HepG2 (cell line): ENCODE measurements around the gene PLD6. TPM values are rescaled to one million over a fixed set of nuclear protein-coding genes. Genes with fewer than 3 reads are reported as not detected.

Source experiments
- ATAC-seq: fragments of 200-7000 bp; cut with Tn5 transposase; 3 replicates; pipeline ENCODE4 v1.9.1; 2020; ENCODE audit warnings: mild to moderate bottlenecking, moderate library complexity
- BruUV-seq: library from RNA; stranded (reverse); fragments of 400-500 nt; replicated peaks from 2 replicates; lab custom pipeline; 2021; lab: Mats Ljungman, UMichigan
- CTCF ChIA-PET: fragments of 300-600 bp; formaldehyde crosslinking; extraction: SDS; loops from one replicate; lab custom pipeline; 2021; ENCODE audit warnings: low total read pairs, inconsistent platforms, low intra/inter-chr PET ratio; lab: Yijun Ruan, JAX
- POLR2A ChIA-PET: fragments of 350-600 bp; sonication (Branson Sonifier 250); formaldehyde crosslinking; loops from one replicate; lab custom pipeline; 2020; ENCODE audit warnings: antibody characterized with exemption, inconsistent platforms; lab: Yijun Ruan, JAX
- DNase-seq: peaks from one replicate; pipeline ENCODE4 v3.0.0-alpha.2; 2015; ENCODE audit warnings: low spot score
- FAIRE-seq: peaks from 3 replicates; lab custom pipeline; 2011; peaks lifted over from hg19 to GRCh38; lab: Jason Lieb, UNC
- H2AFZ ChIP-seq: one replicate; pipeline ENCODE4 v1.6.1; 2011; ENCODE audit warnings: low read length, inconsistent platforms
- H3K27ac ChIP-seq: fragments of 300-600 bp; 3 replicates; pipeline ENCODE4 v1.8.0; 2011; ENCODE audit warnings: mixed run types, mild to moderate bottlenecking, mixed read lengths, low read length, inconsistent platforms; ENCODE audit not compliant: insufficient read depth; ENCODE audit errors: extremely low read length
- H3K27me3 ChIP-seq, 2 experiments: fragments of 200-600 bp in 1 of 2; 2 replicates in 1 of 2; 3 replicates in 1 of 2; pipeline versions ENCODE4 v1.6.0 to v1.8.0; 2011; ENCODE audit warnings: low read length in 2 of 2, mild to moderate bottlenecking in 2 of 2, moderate library complexity in 2 of 2, inconsistent platforms in 1 of 2; ENCODE audit not compliant: insufficient read depth in 2 of 2, control insufficient read depth in 1 of 2
- H3K36me3 ChIP-seq, 2 experiments: fragments of 200-600 bp in 1 of 2; replicated peaks in 1 of 2; 2 replicates in 1 of 2; 3 replicates in 1 of 2; pipeline versions ENCODE4 v1.5.1 to v1.8.0; 2011; ENCODE audit warnings: low read length in 2 of 2, inconsistent platforms in 1 of 2; ENCODE audit not compliant: insufficient read depth in 2 of 2, control insufficient read depth in 1 of 2
- H3K4me1 ChIP-seq: 2 replicates; pipeline ENCODE4 v1.5.1; 2012; ENCODE audit warnings: low read length, inconsistent platforms; ENCODE audit not compliant: insufficient read depth
- H3K4me2 ChIP-seq: 2 replicates; pipeline ENCODE4 v1.6.0; 2011; ENCODE audit warnings: low read depth, low read length, inconsistent platforms
- H3K4me3 ChIP-seq, 3 experiments: fragments of 200-600 bp in 1 of 3; sonication (generic), shearing (Covaris generic) in 1 of 3; replicated peaks in 1 of 3; 2 replicates each; pipeline ENCODE4 v1.5.1; 2011 to 2016; ENCODE audit warnings: low read length in 3 of 3, inconsistent platforms in 2 of 3, low read depth in 2 of 3, mild to moderate bottlenecking in 2 of 3, control low read depth in 1 of 3, mixed read lengths in 1 of 3; ENCODE audit not compliant: insufficient read depth in 1 of 3
- H3K79me2 ChIP-seq: one replicate; pipeline ENCODE4 v1.6.1; 2011; ENCODE audit warnings: low read length, inconsistent platforms; ENCODE audit not compliant: insufficient read depth
- H3K9ac ChIP-seq: 2 replicates; pipeline ENCODE4 v1.6.0; 2011; ENCODE audit warnings: mild to moderate bottlenecking, low read depth, low read length, inconsistent platforms; ENCODE audit not compliant: insufficient read depth
- H3K9me3 ChIP-seq: 2 replicates; pipeline ENCODE4 v1.5.1; 2012; ENCODE audit warnings: mild to moderate bottlenecking, low read length
- H4K20me1 ChIP-seq: 2 replicates; pipeline ENCODE4 v1.6.0; 2011; ENCODE audit warnings: inconsistent platforms, mild to moderate bottlenecking, low read length, moderate library complexity; ENCODE audit not compliant: insufficient read depth
- ERF ChIP-seq: IDR thresholded peaks from 2 replicates; pipeline ENCODE4 v1.6.1; 2018; ENCODE audit warnings: missing biosample characterization, missing genetic modification reagents
- MAZ ChIP-seq, 2 experiments: sonication (generic) in 1 of 2; formaldehyde crosslinking in 1 of 2; IDR thresholded peaks; 2 replicates each; pipeline versions ENCODE4 v1.5.0 to v1.6.1; 2012 to 2020; ENCODE audit warnings: low read depth in 2 of 2, mild to moderate bottlenecking in 2 of 2, borderline replicate concordance in 1 of 2, improper control_type of control experiment in 1 of 2, low read length in 1 of 2, missing genetic modification reagents in 1 of 2, moderate library complexity in 1 of 2
- MYPOP ChIP-seq: sonication (generic); formaldehyde crosslinking; IDR thresholded peaks from 2 replicates; pipeline ENCODE4 v1.8.1; 2023; ENCODE audit warnings: mild to moderate bottlenecking, moderate library complexity, missing genetic modification reagents
- POGK ChIP-seq: sonication (generic); formaldehyde crosslinking; conservative IDR thresholded peaks from 2 replicates; pipeline ENCODE4 v1.8.0; 2022; ENCODE audit warnings: mild to moderate bottlenecking, moderate library complexity, missing genetic modification reagents
- SIX1 ChIP-seq: sonication (generic); formaldehyde crosslinking; IDR thresholded peaks from 2 replicates; pipeline ENCODE4 v1.4.0; 2020; ENCODE audit warnings: missing genetic modification reagents, borderline replicate concordance
- ZBTB33 ChIP-seq: sonication (generic); formaldehyde crosslinking; IDR thresholded peaks from 2 replicates; pipeline ENCODE4 v1.4.0; 2020; ENCODE audit warnings: missing genetic modification reagents
- ZNF121 ChIP-seq: sonication (generic); formaldehyde crosslinking; IDR thresholded peaks from 2 replicates; pipeline ENCODE4 v1.5.0; 2020; ENCODE audit warnings: mild to moderate bottlenecking, missing genetic modification reagents
- ZNF17 ChIP-seq: sonication (generic); formaldehyde crosslinking; IDR thresholded peaks from 2 replicates; pipeline ENCODE4 v1.5.0; 2020; ENCODE audit warnings: mild to moderate bottlenecking, missing genetic modification reagents
- ZNF629 ChIP-seq: sonication (generic); formaldehyde crosslinking; conservative IDR thresholded peaks from 2 replicates; pipeline ENCODE4 v1.5.0; 2020; ENCODE audit warnings: missing genetic modification reagents
- ZNF75D ChIP-seq: sonication (generic); formaldehyde crosslinking; IDR thresholded peaks from 2 replicates; pipeline ENCODE4 v1.8.1; 2023; ENCODE audit warnings: missing genetic modification reagents, mild to moderate bottlenecking, borderline replicate concordance
- WGBS: methylation state at CpG from one replicate; pipeline ENCODE4 v1.1.6; 2017; ENCODE audit warnings: low lambda C conversion rate; 5-methylcytosine and 5-hydroxymethylcytosine counted together
- in situ Hi-C: cut with HindIII; loops from 2 replicates; pipeline ENCODE4 v1.10.0; 2017; ENCODE audit warnings: low pct_unique_long_range_greater_than_20kb; ENCODE audit not compliant: extremely low pct_ligation_motif_present
- intact Hi-C: fragments of 100-400 bp; cut with micrococcal nuclease; formaldehyde crosslinking; loops from one replicate; pipeline ENCODE4 v1.10.0; 2022; ENCODE audit not compliant: unreplicated experiment
- polyA plus RNA-seq, 8 experiments: library from polyadenylated mRNA; depleted of rRNA in 3 of 8; stranded (reverse) in 7 of 8; unstranded in 1 of 8; fragments of >200 nt; fragmentation: Illumina TruSeq in 4 of 8; extraction: Trizol in 4 of 8; gene quantifications; 2 replicates each; pipeline versions ENCODE4 v1.2.1 to v1.2.3, GENCODE V29; 2011 to 2016; ENCODE audit warnings: low read depth in 4 of 8, missing spikeins in 1 of 8, mixed read lengths in 1 of 8; ENCODE audit not compliant: insufficient read depth in 1 of 8
- total RNA-seq, 5 experiments: library from RNA; depleted of rRNA; stranded (reverse); fragments of >200 nt; fragmentation: Illumina TruSeq; extraction: Trizol; gene quantifications; 2 replicates each; pipeline ENCODE4 v1.2.3, GENCODE V29; 2016; ENCODE audit warnings: low read depth in 1 of 5
- TF ChIP-seq, protein P1 (sequence below): sonication (generic); formaldehyde crosslinking; IDR thresholded peaks from 2 replicates; pipeline ENCODE4 v1.5.1; 2020; ENCODE audit warnings: mild to moderate bottlenecking, missing genetic modification reagents, moderate library complexity

Gene PLD6
- total and polyA plus RNA-seq, 2 of the 13 experiments (the other 11 are each of a cell fraction or from before 2014, with no cell fraction given): 5.2 to 11.4 TPM

GRCh38 chr17:17205368-17206123, 587 bp downstream of the PLD6 start:
- H3K4me3 ChIP-seq: peak overlapping the region; percentile 75 to 85 (median 80)
- ChIA-PET CTCF (no interaction called here), POLR2A (interaction anchor here (2.8 kb wide), 1 partner anchor 31 kb away, joined by 12 read pairs; the partner anchor contains the start of gene FLCN)
- in situ Hi-C loops (no loop called here), intact Hi-C loops (loop anchor here (10.0 kb wide), 1 partner anchor 109 kb away; no protein-coding TSS in a partner anchor)
- TSS peak; percentile 61 for BruUV-seq
- DNase-seq (peak; percentile 42), FAIRE-seq (no peak), ATAC-seq (peak; percentile 67)
- H3K27me3 ChIP-seq: no peaks in the 10 kb centered on the region; a peak in 1 of 5 replicates
- H3K9me3 ChIP-seq: no peaks in the 10 kb centered on the region
- no peaks in the 10 kb centered on the region for H4K20me1 ChIP-seq
- WGBS: 2% methylated on average over 22 of the region's 70 CpGs
- H3K4me2 ChIP-seq: peak overlapping the region; percentile 98
- H3K36me3 ChIP-seq: peaks cover 13 to 22% of the 10 kb centered on the region in 2 experiments; a peak in 4 of 5 replicates
- H3K9ac ChIP-seq: peak overlapping the region; percentile 88
- H3K27ac ChIP-seq: peak overlapping the region; percentile 75
- peaks cover 23% of the 10 kb centered on the region for H3K79me2 ChIP-seq
- H3K4me1 ChIP-seq: peaks cover 38% of the 10 kb centered on the region
- no peak overlapping the region for H2AFZ ChIP-seq
- 0 out of 2 replicates have a peak, but pooled peaks have one; percentile 19 for TF ChIP-seq MAZ (IDR thresholded peaks at IDR 0.05; ENCODE audit: borderline replicate concordance, low read depth, low read length)
- no peak for TF ChIP-seq MAZ (CRISPR knock-in tag; IDR thresholded peaks at IDR 0.05; ENCODE audit: low read depth)
- no peak for TF ChIP-seq SIX1 (CRISPR knock-in tag)
- peak; percentile 10; the same call in 1 of the 2 replicates for TF ChIP-seq MYPOP (CRISPR knock-in tag)
- TF ChIP-seq, protein P1, sequence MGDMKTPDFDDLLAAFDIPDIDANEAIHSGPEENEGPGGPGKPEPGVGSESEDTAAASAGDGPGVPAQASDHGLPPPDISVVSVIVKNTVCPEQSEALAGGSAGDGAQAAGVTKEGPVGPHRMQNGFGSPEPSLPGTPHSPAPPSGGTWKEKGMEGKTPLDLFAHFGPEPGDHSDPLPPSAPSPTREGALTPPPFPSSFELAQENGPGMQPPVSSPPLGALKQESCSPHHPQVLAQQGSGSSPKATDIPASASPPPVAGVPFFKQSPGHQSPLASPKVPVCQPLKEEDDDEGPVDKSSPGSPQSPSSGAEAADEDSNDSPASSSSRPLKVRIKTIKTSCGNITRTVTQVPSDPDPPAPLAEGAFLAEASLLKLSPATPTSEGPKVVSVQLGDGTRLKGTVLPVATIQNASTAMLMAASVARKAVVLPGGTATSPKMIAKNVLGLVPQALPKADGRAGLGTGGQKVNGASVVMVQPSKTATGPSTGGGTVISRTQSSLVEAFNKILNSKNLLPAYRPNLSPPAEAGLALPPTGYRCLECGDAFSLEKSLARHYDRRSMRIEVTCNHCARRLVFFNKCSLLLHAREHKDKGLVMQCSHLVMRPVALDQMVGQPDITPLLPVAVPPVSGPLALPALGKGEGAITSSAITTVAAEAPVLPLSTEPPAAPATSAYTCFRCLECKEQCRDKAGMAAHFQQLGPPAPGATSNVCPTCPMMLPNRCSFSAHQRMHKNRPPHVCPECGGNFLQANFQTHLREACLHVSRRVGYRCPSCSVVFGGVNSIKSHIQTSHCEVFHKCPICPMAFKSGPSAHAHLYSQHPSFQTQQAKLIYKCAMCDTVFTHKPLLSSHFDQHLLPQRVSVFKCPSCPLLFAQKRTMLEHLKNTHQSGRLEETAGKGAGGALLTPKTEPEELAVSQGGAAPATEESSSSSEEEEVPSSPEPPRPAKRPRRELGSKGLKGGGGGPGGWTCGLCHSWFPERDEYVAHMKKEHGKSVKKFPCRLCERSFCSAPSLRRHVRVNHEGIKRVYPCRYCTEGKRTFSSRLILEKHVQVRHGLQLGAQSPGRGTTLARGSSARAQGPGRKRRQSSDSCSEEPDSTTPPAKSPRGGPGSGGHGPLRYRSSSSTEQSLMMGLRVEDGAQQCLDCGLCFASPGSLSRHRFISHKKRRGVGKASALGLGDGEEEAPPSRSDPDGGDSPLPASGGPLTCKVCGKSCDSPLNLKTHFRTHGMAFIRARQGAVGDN (CRISPR knock-in tag): peak; percentile 50
- TF ChIP-seq POGK (CRISPR knock-in tag): 0 out of 2 replicates have a peak, but pooled peaks have one; percentile 8
- TF ChIP-seq ZNF17 (CRISPR knock-in tag): 0 out of 2 replicates have a peak, but pooled peaks have one; percentile 76
- peak; percentile 46; the same call in 1 of the 2 replicates for TF ChIP-seq ZNF75D
- 0 out of 2 replicates have a peak, but pooled peaks have one; percentile 3 for TF ChIP-seq ZBTB33
- 0 out of 2 replicates have a peak, but pooled peaks have one; percentile 31 for TF ChIP-seq ERF
- 0 out of 2 replicates have a peak, but pooled peaks have one; percentile 13 for TF ChIP-seq ZNF629
- TF ChIP-seq ZNF121: peak; percentile 22; the same call in 1 of the 2 replicates
